ENCODE measurements around the gene MMP28.

- TF ChIP-seq SP1 (IDR thresholded peaks at IDR 0.05) (no peak), NFRKB (IDR thresholded peaks at IDR 0.05) (no peak), SUZ12 (IDR thresholded peaks at IDR 0.05) (no peak), FOXK2 (IDR thresholded peaks at IDR 0.05) (no peak), ZNF384 (IDR thresholded peaks at IDR 0.05) (no peak), PKNOX1 (IDR thresholded peaks at IDR 0.05) (no peak), FOXM1 (IDR thresholded peaks at IDR 0.05; ENCODE audit: borderline replicate concordance) (no peak), HDGF (IDR thresholded peaks at IDR 0.05; ENCODE audit: borderline replicate concordance) (no peak), ELF4 (IDR thresholded peaks at IDR 0.05) (no peak), CTBP1 (IDR thresholded peaks at IDR 0.05; ENCODE audit: borderline replicate concordance) (no peak), BHLHE40 (IDR thresholded peaks at IDR 0.05; ENCODE audit: borderline replicate concordance) (no peak), ARNT (IDR thresholded peaks at IDR 0.05) (no peak), LEF1 (IDR thresholded peaks at IDR 0.05; ENCODE audit: borderline replicate concordance) (no peak), TARDBP (IDR thresholded peaks at IDR 0.05) (no peak)
Measured at GRCh38 chr17:35728551-35728950, 66.9 kb downstream of the MMP28 start.
